Brain microvascular endothelial cell (primary cell): ENCODE results near the gene NOS1.
"Not testable (repeated sequence)": the region's sequence is repeated elsewhere in the genome, so short reads cannot be mapped to it uniquely, and the experiment has no call there.

Source experiments
- DNase-seq: peaks from one replicate; pipeline ENCODE4 v3.0.0-alpha.2; 2020
- H3K27ac ChIP-seq: fragments of 250-450 bp; sonication (Bioruptor Pico); 2 replicates; pipeline ENCODE4 v1.5.1; 2020; ENCODE audit warnings: mild to moderate bottlenecking, moderate library complexity
- H3K27me3 ChIP-seq: fragments of 250-450 bp; sonication (Bioruptor Pico); replicated peaks from 2 replicates; pipeline ENCODE4 v1.5.1; 2020; ENCODE audit warnings: mild to moderate bottlenecking
- H3K36me3 ChIP-seq: fragments of 250-450 bp; sonication (Bioruptor Pico); replicated peaks from 2 replicates; pipeline ENCODE4 v1.5.1; 2020; ENCODE audit warnings: mild to moderate bottlenecking
- H3K4me3 ChIP-seq: 2 replicates; pipeline ENCODE4 v1.5.1; 2011; ENCODE audit warnings: low read depth, mild to moderate bottlenecking, control low read depth, low read length, moderate library complexity
- in situ Hi-C: cut with HindIII; loops from 2 replicates; pipeline ENCODE4 v1.10.0; 2017; ENCODE audit warnings: low sequenced_read_pairs, low pct_ligation_motif_present
- TF ChIP-seq, protein P1 (sequence below): IDR thresholded peaks from 2 replicates; pipeline ENCODE4 v1.5.1; 2011; ENCODE audit warnings: low read depth, mild to moderate bottlenecking, moderate library complexity, low read length, control low read depth, inconsistent platforms; ENCODE audit errors: missing control alignments

Gene NOS1

DNA sequence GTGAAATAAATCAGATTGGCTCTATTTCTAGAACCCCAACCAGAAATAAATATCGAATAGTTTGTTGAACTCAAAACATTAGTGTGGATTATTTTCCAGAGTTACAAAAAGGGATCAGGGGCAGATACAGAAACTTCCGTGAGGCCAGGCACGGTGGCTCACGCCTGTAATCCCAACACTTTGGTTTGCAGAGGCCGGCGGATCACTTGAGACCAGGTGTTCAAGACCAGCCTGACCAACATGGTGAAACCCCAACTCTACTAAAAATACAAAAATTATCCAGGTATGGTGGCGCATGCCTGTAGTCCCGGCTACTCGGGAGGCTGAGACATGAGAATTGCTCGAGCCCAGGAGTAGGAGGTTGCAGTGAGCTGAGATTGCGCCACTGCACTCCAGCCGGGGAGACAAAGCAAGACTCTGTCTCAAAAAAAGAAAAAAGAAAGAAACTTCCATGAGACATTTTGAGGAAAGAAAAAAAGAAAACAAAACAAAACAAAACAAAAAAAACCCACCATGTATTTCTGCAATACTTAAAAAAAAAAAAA is 173.2 kb downstream of the NOS1 start:
- Histone ChIP-seq H3K36me3 (peaks cover 10% of the 10 kb centered on the region), H3K4me3 (no peak overlapping the region), H3K27ac (no peak overlapping the region), H3K27me3 (no peaks in the 10 kb centered on the region)
- in situ Hi-C loops, result no loop called here
- TF ChIP-seq, protein P1, sequence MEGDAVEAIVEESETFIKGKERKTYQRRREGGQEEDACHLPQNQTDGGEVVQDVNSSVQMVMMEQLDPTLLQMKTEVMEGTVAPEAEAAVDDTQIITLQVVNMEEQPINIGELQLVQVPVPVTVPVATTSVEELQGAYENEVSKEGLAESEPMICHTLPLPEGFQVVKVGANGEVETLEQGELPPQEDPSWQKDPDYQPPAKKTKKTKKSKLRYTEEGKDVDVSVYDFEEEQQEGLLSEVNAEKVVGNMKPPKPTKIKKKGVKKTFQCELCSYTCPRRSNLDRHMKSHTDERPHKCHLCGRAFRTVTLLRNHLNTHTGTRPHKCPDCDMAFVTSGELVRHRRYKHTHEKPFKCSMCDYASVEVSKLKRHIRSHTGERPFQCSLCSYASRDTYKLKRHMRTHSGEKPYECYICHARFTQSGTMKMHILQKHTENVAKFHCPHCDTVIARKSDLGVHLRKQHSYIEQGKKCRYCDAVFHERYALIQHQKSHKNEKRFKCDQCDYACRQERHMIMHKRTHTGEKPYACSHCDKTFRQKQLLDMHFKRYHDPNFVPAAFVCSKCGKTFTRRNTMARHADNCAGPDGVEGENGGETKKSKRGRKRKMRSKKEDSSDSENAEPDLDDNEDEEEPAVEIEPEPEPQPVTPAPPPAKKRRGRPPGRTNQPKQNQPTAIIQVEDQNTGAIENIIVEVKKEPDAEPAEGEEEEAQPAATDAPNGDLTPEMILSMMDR, result no peak
- no peak for DNase-seq

DNA sequence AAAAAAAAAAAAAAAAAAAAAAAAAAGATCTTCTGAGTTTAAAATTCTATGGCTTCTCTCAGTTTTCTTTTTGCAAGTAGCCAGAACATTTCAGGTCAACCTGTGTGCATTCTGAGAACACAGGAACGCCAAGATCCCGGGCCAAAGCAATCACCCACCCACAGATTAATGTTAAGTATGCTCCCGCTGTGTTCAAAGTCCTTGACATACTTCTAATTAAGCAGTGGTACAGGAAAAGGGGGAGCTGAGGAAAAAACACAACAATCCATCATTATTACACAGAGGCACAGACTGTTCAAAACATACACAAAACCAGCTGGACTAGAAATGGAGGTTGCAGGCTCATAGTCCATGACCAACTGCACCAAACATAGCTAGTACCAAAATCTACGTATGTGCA is 174.0 kb downstream of the NOS1 start:
- H3K27me3 ChIP-seq, result no peaks in the 10 kb centered on the region
- TF ChIP-seq, protein P1, result no peak
- no peak for DNase-seq
- in situ Hi-C loops, result no loop called here
- H3K27ac ChIP-seq, result no peak overlapping the region
- H3K4me3 ChIP-seq, result no peak overlapping the region
- peaks cover 13% of the 10 kb centered on the region for H3K36me3 ChIP-seq

DNA sequence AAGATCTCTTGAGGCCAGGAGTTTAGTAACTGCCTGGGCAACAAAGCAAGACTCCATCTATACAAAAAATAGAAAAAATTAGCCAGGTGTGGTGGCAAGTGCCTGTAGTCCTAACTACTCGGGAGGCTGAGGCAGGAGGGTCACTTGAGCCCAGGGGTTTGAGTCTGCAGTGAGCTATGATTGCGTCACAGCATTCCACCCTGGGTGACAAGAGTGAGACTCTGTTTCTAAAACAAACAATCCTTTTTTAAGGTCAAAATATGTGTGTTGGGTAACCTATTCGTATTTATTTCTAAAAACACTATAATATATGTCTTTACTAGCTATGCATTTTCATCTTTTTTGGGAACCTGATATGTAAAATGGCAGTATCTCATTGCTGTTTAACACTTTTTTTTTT is 178.6 kb downstream of the NOS1 start:
- Histone ChIP-seq H3K4me3 (no peak overlapping the region), H3K27me3 (no peaks in the 10 kb centered on the region), H3K36me3 (peaks cover 21% of the 10 kb centered on the region), H3K27ac (no peak overlapping the region)
- TF ChIP-seq, protein P1, result no peak
- no peak for DNase-seq
- in situ Hi-C loops, result no loop called here

DNA sequence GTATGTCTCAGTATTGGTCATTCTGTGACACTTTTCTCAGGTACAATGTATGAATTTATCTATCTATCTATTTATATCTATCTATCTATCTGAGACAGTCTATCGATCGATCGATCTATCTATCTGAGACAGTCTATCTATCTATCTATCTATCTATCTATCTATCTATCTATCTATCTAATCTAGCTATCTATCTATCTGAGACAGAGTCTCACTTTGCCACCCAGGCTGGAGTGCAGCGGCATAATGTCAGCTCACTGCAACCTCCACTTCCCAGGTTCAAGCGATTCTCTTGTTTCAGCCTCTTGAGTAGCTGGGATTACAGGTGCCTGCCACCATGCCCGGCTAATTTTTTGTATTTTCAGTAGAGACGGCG is 180.0 kb downstream of the NOS1 start:
- peaks cover 27% of the 10 kb centered on the region for H3K36me3 ChIP-seq
- H3K27me3 ChIP-seq, in situ Hi-C loops, H3K4me3 ChIP-seq, H3K27ac ChIP-seq, DNase-seq: not testable (repeated sequence)

DNA sequence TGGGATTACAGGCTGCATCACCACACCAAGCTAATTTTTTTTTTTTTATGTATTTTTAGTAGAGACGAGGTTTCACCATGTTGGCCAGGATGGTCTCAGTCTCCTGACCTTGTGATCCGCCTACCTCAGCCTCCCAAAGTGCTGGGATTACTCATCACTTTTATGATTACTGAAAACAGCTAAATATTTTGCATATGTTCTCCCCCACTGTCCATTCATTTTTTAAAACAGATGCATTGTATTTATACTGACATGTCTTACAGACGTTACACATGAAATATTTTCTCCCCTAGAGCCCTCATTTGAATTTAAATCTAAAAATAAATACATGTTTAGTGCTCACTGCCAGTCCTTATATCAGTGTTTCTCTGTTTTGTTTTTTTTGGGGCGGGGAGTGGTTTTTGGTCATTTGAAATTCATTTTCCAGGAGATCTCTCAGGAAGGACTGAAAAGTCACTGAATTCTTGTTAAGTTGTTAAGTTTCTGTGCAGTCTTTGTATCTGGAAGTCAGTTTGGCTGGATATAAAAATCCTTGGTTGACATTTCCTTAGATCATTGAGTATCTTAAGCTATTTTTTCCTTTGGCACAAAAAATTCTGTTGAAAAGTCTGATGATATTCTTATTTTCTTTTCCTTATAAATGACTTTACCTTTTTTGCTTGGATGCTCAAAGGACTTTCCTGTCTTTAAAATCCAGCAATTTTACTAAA is 180.5 kb downstream of the NOS1 start:
- DNase-seq, result no peak
- in situ Hi-C loops, result no loop called here
- H3K27ac ChIP-seq, result no peak overlapping the region
- TF ChIP-seq, protein P1, result no peak
- H3K4me3 ChIP-seq, result no peak overlapping the region
- no peaks in the 10 kb centered on the region for H3K27me3 ChIP-seq
- peaks cover 32% of the 10 kb centered on the region for H3K36me3 ChIP-seq

DNA sequence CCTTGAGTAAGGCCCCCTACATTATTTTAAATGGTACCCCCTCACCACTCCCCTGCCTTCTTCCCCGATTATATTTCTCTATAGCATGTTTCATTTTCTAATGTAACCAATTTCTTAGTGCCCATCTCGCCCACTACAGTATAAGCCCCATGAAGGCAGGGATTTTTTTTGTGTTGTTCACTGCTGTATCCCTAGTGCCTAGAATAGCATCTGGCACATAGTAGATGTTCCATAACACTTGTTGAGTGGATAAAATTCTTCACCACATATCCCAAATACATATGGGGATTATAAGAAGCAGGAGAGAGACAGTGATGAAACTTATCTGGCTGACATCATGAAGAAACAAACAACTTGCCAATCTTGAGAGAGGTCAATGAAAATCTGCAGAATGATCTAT is 182.7 kb downstream of the NOS1 start:
- Histone ChIP-seq H3K36me3 (peaks cover 38% of the 10 kb centered on the region), H3K4me3 (no peak overlapping the region), H3K27me3 (no peaks in the 10 kb centered on the region), H3K27ac (no peak overlapping the region)
- no peak for DNase-seq
- TF ChIP-seq, protein P1, result no peak
- in situ Hi-C loops, result no loop called here
